DOHH2 (cell line): Measurements from ENCODE around the gene CRIP3.

Experiments
- H3F3A ChIP-seq: fragments of 200-600 bp; sonication (generic), shearing (Covaris generic); 2 replicates; pipeline ENCODE4 v1.6.0; 2016; ENCODE audit warnings: antibody characterized with exemption, mild to moderate bottlenecking; ENCODE audit not compliant: control insufficient read depth, insufficient read depth
- H3K27ac ChIP-seq: fragments of 200-600 bp; sonication (generic); 2 replicates; pipeline ENCODE4 v1.5.1; 2014; ENCODE audit warnings: low read depth, mild to moderate bottlenecking, low read length, moderate library complexity
- H3K27me3 ChIP-seq: fragments of 200-600 bp; sonication (generic); 2 replicates; pipeline ENCODE4 v1.6.1; 2014; ENCODE audit warnings: mild to moderate bottlenecking, low read length, mixed read lengths; ENCODE audit not compliant: control insufficient read depth
- H3K36me3 ChIP-seq: fragments of 200-600 bp; sonication (generic); 2 replicates; pipeline ENCODE4 v1.6.1; 2014; ENCODE audit warnings: mild to moderate bottlenecking, low read length, moderate library complexity, mixed read lengths; ENCODE audit not compliant: control insufficient read depth
- H3K4me1 ChIP-seq: fragments of 200-600 bp; sonication (generic); 2 replicates; pipeline ENCODE4 v1.6.1; 2014; ENCODE audit warnings: mild to moderate bottlenecking, low read length, mixed read lengths; ENCODE audit not compliant: control insufficient read depth
- H3K4me2 ChIP-seq: fragments of 200-600 bp; sonication (generic); 2 replicates; pipeline ENCODE4 v1.6.0; 2014; ENCODE audit warnings: mild to moderate bottlenecking, low read length, moderate library complexity
- H3K4me3 ChIP-seq: fragments of 200-600 bp; sonication (generic); 2 replicates; pipeline ENCODE4 v1.5.1; 2014; ENCODE audit warnings: mild to moderate bottlenecking, low read length, mixed read lengths
- H3K79me2 ChIP-seq: fragments of 200-600 bp; sonication (generic); 2 replicates; pipeline ENCODE4 v1.6.1; 2014; ENCODE audit warnings: mild to moderate bottlenecking, low read length, mixed read lengths; ENCODE audit not compliant: control insufficient read depth
- H3K9me2 ChIP-seq: fragments of 200-600 bp; sonication (generic); replicated peaks from 2 replicates; pipeline ENCODE4 v1.6.1; 2014; ENCODE audit warnings: mild to moderate bottlenecking, low read length, mixed read lengths; ENCODE audit not compliant: control insufficient read depth
- H3K9me3 ChIP-seq: fragments of 200-600 bp; sonication (generic); 2 replicates; pipeline ENCODE4 v1.6.1; 2014; ENCODE audit warnings: antibody characterized with exemption, low read length, mixed read lengths; ENCODE audit not compliant: control insufficient read depth, insufficient read depth
- H4K20me1 ChIP-seq: fragments of 200-600 bp; sonication (generic); 2 replicates; pipeline ENCODE4 v1.6.0; 2014; ENCODE audit warnings: low read depth, mild to moderate bottlenecking, antibody characterized with exemption, low read length, moderate library complexity; ENCODE audit not compliant: control insufficient read depth, insufficient read depth
- EZH2phosphoT487 ChIP-seq: fragments of 200-600 bp; sonication (generic); IDR thresholded peaks from 2 replicates; pipeline ENCODE4 v1.6.1; 2017; ENCODE audit warnings: borderline replicate concordance, mild to moderate bottlenecking, antibody characterized with exemption, low read length, moderate library complexity, mixed read lengths
- TF ChIP-seq, protein P1 (sequence below): fragments of 200-600 bp; sonication (generic); IDR thresholded peaks from one replicate; pipeline ENCODE4 v1.5.1; 2014; ENCODE audit warnings: antibody characterized with exemption, mild to moderate bottlenecking, low read depth, low read length; ENCODE audit not compliant: poor library complexity, severe bottlenecking

The CRIP3 gene

DNA sequence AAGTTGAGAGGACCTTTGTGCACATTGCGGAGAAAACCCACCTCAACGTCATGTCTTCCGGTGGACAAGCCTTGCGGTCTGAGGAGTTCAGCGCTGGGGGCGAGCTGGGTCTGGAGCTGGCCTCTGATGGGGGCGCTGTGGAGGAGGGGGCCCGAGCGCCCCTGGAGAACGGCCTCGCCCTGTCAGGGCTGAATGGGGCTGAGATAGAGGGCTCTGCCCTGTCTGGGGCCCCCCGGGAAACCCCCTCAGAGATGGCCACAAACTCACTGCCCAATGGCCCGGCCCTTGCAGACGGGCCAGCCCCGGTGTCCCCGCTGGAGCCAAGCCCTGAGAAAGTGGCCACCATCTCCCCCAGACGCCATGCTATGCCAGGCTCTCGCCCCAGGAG lies 25.1 kb downstream of the CRIP3 start:
- no peaks in the 10 kb centered on the region for H4K20me1 ChIP-seq
- H3K27me3 ChIP-seq = no peaks in the 10 kb centered on the region
- H3K9me2 ChIP-seq = no peaks in the 10 kb centered on the region
- H3K79me2 ChIP-seq = no peaks in the 10 kb centered on the region
- peak overlapping the region; percentile 55 for H3K4me3 ChIP-seq
- no peaks in the 10 kb centered on the region for H3F3A ChIP-seq
- no peak overlapping the region for H3K27ac ChIP-seq
- peak overlapping the region; percentile 58 for H3K4me2 ChIP-seq
- no peaks in the 10 kb centered on the region for H3K9me3 ChIP-seq
- TF ChIP-seq, protein P1, sequence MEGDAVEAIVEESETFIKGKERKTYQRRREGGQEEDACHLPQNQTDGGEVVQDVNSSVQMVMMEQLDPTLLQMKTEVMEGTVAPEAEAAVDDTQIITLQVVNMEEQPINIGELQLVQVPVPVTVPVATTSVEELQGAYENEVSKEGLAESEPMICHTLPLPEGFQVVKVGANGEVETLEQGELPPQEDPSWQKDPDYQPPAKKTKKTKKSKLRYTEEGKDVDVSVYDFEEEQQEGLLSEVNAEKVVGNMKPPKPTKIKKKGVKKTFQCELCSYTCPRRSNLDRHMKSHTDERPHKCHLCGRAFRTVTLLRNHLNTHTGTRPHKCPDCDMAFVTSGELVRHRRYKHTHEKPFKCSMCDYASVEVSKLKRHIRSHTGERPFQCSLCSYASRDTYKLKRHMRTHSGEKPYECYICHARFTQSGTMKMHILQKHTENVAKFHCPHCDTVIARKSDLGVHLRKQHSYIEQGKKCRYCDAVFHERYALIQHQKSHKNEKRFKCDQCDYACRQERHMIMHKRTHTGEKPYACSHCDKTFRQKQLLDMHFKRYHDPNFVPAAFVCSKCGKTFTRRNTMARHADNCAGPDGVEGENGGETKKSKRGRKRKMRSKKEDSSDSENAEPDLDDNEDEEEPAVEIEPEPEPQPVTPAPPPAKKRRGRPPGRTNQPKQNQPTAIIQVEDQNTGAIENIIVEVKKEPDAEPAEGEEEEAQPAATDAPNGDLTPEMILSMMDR = no peak
- TF ChIP-seq EZH2phosphoT487 = no peak
- no peaks in the 10 kb centered on the region for H3K36me3 ChIP-seq
- H3K4me1 ChIP-seq = peaks cover 18% of the 10 kb centered on the region

DNA sequence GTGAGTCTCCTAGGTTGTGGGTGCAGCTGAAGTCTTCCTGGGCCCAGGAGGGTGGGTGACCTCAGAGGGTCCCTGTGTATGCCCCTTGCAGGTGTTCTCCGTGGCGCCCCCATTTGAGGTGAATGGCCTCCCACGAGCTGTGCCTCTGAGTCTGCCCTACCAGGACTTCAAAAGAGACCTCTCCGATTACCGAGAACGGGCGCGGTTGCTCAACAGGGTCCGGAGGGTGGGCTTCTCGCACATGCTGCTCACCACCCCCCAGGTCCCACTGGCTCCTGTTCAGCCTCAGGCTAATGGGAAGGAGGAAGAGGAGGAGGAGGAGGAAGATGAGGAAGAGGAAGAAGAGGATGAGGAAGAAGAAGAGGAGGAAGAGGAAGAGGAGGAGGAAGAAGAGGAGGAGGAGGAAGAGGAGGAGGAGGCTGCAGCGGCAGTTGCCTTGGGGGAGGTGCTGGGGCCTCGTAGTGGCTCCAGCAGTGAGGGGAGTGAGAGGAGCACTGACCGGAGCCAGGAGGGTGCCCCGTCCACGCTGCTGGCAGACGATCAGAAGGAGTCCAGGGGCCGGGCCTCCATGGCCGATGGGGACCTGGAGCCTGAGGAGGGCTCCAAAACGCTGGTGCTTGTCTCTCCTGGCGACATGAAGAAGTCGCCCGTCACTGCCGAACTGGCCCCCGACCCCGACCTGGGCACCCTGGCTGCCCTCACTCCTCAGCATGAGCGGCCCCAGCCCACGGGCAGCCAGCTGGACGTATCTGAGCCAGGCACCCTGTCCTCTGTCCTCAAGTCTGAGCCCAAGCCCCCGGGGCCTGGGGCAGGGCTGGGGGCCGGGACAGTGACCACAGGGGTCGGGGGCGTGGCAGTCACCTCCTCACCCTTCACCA lies 25.8 kb downstream of the CRIP3 start:
- H3K9me3 ChIP-seq = no peaks in the 10 kb centered on the region
- no peaks in the 10 kb centered on the region for H4K20me1 ChIP-seq
- H3K4me2 ChIP-seq = peak overlapping the region; percentile 58
- no peaks in the 10 kb centered on the region for H3K36me3 ChIP-seq
- H3K27ac ChIP-seq = no peak overlapping the region
- H3K79me2 ChIP-seq = no peaks in the 10 kb centered on the region
- H3K4me3 ChIP-seq = peak overlapping the region; percentile 55
- TF ChIP-seq, protein P1 = no peak
- H3K27me3 ChIP-seq = no peaks in the 10 kb centered on the region
- H3F3A ChIP-seq = no peaks in the 10 kb centered on the region
- no peaks in the 10 kb centered on the region for H3K9me2 ChIP-seq
- H3K4me1 ChIP-seq = peaks cover 18% of the 10 kb centered on the region

DNA sequence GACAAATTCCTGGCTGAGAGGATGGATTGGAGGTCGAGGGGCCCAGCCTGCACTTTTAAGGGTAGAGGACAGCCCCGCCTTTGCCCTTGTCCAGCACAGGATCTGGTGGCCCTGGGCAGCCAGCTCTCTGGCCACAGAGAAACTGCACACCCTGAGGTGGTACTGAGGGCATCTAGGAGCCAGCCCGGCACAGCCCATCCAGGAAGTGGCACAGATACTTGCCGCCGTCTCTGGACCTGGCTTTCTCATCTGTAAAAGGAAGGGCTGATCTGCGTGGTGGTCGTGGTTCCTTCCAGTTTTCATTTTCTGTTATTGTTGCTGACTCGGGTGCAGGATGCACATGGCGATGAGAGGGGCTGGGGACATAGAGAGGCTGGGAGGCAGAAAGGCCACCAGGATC lies 26.6 kb downstream of the CRIP3 start:
- H3K4me2 ChIP-seq = peak overlapping the region; percentile 58; the same call in 1 of the 2 replicates
- TF ChIP-seq, protein P1 = no peak
- no peak for TF ChIP-seq EZH2phosphoT487
- H3K4me3 ChIP-seq = no peak overlapping the region

More for the DNA sequence above, 26.6 kb downstream of the CRIP3 start:
- H3F3A ChIP-seq = no peaks in the 10 kb centered on the region
- no peaks in the 10 kb centered on the region for H3K27me3 ChIP-seq
- no peaks in the 10 kb centered on the region for H3K79me2 ChIP-seq
- no peaks in the 10 kb centered on the region for H3K9me2 ChIP-seq
- no peaks in the 10 kb centered on the region for H3K36me3 ChIP-seq
- no peak overlapping the region for H3K27ac ChIP-seq
- no peaks in the 10 kb centered on the region for H4K20me1 ChIP-seq
- H3K9me3 ChIP-seq = no peaks in the 10 kb centered on the region
- H3K4me1 ChIP-seq = peaks cover 16% of the 10 kb centered on the region
